Breast epithelium (tissue), 3 donors: Measurements from ENCODE around the gene B4GALT6.

Source experiments
- POLR2AphosphoS5 ChIP-seq, 3 donors: sonication (generic); formaldehyde crosslinking; IDR thresholded peaks; one replicate each; pipeline ENCODE4 v1.6.1; 2017; ENCODE audit warnings: antibody characterized with exemption in 3 of 3
- TF ChIP-seq, protein P1 (sequence below), 3 donors: fragments of 450-650 bp; IDR thresholded peaks; one replicate each; pipeline ENCODE4 v1.5.1; 2016 to 2017; ENCODE audit warnings: antibody characterized with exemption in 3 of 3, mild to moderate bottlenecking in 3 of 3, moderate library complexity in 3 of 3

DNA sequence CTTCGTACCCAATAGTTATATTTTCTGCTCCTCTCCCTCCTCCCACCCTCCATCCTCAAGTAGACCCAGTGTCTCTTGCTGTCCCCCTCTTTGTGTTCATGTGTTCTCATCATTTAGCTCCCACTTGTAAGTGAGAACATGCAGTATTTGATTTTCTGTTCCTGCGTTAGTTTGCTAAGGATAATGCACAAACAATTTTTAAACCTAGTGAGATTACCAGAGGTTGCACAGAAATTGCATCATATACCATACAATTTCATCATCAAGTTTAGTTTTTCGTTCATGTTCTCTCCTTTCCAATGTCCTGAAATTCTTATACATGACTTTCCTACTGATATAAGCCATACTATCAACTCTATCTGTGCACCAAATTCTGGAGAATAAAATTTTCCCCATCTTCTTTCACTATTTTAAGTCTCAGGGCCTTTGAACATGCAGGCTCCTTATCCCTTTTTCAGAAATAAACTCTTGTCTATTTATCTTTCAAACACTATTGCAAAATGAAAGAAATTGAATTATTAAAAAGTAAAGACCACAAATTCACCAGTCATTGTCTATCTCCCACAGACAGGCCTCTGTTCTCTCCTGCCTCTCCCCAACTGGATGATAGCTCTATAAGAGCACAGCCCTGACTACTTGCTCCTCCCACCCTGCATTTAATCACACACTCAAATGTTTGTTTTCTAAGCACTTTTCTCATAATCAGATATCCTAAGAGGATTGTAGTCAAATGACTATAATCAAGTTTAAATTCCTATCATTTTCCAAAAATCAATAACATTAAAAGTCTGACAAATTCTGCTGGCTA is 27.2 kb upstream of the B4GALT6 start:
- TF ChIP-seq POLR2AphosphoS5 (IDR thresholded peaks at IDR 0.05): no peak
- TF ChIP-seq, protein P1, sequence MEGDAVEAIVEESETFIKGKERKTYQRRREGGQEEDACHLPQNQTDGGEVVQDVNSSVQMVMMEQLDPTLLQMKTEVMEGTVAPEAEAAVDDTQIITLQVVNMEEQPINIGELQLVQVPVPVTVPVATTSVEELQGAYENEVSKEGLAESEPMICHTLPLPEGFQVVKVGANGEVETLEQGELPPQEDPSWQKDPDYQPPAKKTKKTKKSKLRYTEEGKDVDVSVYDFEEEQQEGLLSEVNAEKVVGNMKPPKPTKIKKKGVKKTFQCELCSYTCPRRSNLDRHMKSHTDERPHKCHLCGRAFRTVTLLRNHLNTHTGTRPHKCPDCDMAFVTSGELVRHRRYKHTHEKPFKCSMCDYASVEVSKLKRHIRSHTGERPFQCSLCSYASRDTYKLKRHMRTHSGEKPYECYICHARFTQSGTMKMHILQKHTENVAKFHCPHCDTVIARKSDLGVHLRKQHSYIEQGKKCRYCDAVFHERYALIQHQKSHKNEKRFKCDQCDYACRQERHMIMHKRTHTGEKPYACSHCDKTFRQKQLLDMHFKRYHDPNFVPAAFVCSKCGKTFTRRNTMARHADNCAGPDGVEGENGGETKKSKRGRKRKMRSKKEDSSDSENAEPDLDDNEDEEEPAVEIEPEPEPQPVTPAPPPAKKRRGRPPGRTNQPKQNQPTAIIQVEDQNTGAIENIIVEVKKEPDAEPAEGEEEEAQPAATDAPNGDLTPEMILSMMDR (IDR thresholded peaks at IDR 0.05): no peak
